ENCODE data around the gene ACVR2B. TPM values are rescaled to one million over a fixed set of nuclear protein-coding genes. Genes with fewer than 3 reads are reported as not detected.

ACVR2B gene
- total RNA-seq, 1 donor from 2014 or later, result 8.0 TPM

DNA sequence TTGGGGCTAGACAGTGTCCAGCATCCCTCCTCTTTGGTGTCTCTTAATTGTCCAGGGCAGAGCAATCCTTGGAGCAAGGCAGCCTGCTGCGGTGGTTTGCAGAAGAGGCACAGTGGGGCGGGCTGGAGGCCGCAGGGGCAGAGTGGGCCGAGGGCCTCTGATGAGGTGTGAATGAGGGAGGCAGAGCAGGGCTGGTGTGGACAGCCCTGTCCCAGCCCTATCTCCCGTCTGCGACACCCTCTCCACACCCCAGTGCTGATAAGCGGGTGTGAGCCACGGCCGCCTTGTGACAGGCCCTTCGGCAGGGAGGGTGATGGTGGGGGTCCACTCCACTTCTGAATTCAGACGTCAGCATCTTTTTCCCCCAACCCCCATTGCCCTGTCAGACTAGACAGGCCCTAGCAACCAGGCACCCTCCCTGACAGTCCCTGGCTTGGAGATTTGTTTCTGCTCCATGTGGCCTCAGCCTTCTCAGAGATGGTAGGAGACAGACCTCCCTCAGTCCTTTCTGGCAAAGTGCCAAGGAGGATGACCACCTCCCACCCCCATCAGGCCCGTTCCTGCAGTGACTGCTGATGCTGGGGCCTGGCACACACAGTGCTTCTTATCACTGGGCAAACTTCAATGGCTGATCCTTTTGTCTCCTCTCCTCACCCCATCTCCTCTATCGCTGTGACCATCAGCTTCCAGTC lies 79.7 kb downstream of the ACVR2B start:
- no peak overlapping the region for H3K4me3 ChIP-seq (ENCODE audit: low read depth, low read length)
- TF ChIP-seq, protein P1, sequence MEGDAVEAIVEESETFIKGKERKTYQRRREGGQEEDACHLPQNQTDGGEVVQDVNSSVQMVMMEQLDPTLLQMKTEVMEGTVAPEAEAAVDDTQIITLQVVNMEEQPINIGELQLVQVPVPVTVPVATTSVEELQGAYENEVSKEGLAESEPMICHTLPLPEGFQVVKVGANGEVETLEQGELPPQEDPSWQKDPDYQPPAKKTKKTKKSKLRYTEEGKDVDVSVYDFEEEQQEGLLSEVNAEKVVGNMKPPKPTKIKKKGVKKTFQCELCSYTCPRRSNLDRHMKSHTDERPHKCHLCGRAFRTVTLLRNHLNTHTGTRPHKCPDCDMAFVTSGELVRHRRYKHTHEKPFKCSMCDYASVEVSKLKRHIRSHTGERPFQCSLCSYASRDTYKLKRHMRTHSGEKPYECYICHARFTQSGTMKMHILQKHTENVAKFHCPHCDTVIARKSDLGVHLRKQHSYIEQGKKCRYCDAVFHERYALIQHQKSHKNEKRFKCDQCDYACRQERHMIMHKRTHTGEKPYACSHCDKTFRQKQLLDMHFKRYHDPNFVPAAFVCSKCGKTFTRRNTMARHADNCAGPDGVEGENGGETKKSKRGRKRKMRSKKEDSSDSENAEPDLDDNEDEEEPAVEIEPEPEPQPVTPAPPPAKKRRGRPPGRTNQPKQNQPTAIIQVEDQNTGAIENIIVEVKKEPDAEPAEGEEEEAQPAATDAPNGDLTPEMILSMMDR (conservative IDR thresholded peaks at IDR 0.05; ENCODE audit: low read depth, low read length), result no peak
- DNase-seq (ENCODE audit: low read depth), result no peak

DNA sequence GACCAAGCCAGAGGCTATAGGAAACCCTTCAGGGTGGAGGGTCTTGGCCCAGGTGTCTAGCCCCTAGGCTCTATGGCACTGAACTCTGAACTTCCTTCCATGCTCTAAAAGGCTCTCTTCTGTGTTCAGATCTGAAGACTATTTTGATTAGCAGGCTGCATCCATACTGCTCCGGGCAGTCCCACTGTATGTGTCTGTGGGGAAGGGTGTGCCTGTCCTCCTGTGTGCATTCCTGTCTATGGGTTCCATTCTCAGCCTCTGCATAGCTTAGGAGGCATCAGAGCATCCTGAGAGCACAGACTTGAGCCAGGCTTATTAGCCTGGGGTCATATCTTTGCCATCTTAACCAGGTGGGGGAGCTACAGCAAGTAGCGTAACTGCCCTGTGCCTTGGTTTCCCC lies 80.5 kb downstream of the ACVR2B start:
- TF ChIP-seq, protein P1 (conservative IDR thresholded peaks at IDR 0.05; ENCODE audit: low read depth, low read length), result no peak
- no peak for DNase-seq (ENCODE audit: low read depth)
- H3K4me3 ChIP-seq (ENCODE audit: low read depth, low read length), result no peak overlapping the region

DNA sequence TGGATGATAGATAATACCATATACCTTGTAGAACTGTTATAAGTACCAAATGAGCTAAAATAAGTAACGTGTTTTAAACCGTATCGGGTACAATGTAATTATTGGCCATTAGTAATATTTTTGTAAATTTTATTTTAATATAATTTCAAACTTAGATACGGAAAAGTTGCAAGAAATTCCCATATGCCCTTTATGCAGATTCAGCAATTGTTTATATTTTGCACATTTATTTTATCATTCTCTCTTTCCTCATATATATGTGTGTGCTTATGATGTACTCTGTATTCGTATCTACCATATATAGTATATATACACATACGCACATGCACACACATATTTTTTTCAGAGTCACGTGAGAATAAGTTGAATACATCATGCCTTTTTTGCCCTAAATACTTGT lies 80.9 kb downstream of the ACVR2B start:
- DNase-seq (ENCODE audit: low read depth), result no peak
- no peak overlapping the region for H3K4me3 ChIP-seq (ENCODE audit: low read depth, low read length)
- TF ChIP-seq, protein P1 (conservative IDR thresholded peaks at IDR 0.05; ENCODE audit: low read depth, low read length), result no peak

DNA sequence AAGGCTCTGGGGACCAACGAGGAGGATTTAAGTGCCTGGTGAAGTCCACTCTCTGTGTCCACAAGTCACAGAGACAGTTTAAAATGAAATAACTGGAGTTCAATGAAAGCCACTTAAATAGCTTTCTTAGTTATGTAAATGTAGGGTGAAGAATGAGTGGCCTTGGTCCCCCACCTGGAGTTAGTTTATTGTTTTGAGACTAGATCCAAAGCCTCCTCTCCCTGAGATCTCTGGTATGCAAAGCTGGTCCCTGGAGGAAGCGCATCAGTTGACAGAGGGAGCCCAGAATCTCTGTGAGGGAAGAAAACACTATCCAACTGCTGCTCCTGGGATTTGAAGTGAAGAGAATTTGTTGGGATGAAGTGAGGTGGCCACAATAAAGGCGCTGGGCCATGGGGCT lies 83.0 kb downstream of the ACVR2B start:
- DNase-seq (ENCODE audit: low read depth), result no peak
- TF ChIP-seq, protein P1 (conservative IDR thresholded peaks at IDR 0.05; ENCODE audit: low read depth, low read length), result no peak
- no peak overlapping the region for H3K4me3 ChIP-seq (ENCODE audit: low read depth, low read length)

DNA sequence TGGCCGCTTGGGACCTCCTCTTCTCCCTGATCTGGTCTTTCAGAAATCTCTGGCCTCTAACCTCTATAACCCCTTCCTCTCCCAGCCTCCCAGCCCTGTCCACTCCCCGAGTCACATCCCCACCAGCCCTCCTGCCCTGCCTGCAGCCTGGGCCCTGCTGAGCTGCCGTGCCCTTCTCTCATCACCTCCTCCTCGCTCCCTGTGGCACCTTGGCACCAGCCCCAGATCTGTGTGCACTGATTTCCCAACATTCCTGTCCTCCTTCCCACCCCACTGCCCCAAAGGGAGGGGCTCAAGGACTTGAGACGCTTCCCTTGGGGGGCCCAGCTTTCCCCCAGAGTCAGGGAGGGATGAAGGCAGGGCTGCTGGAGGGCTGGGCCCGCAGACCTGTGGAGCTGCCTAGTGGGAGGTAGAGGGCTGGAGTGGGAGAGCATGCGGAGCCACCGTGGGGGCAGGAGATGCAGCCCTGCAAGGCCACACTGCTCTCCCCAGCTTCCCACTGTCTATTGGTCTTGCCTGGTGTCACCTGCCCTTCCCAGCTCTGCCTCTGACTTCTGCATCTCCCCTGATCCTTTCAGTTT lies 85.2 kb downstream of the ACVR2B start:
- DNase-seq (ENCODE audit: low read depth), result no peak
- no peak overlapping the region for H3K4me3 ChIP-seq (ENCODE audit: low read depth, low read length)
- TF ChIP-seq, protein P1 (conservative IDR thresholded peaks at IDR 0.05; ENCODE audit: low read depth, low read length), result no peak

DNA sequence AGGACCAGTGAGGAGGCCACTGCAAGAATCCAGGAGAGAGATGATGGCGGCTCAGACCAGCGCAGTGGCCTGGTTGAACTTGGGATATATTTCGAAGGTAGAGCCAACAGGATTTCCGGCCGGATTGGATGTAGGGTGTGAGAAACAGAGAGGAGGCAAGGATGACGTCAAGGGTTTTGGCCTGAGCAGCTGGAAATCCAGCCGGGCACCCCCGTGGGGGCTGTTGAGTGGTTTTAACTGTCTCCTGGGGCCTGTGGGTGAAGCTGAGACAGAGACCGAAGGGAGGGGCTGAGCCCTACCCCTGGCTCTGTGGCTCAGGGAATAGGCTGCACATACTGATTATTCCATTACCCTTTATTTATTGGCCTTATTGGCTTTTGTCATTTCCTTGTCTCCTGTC lies 88.1 kb downstream of the ACVR2B start:
- DNase-seq (ENCODE audit: low read depth), result no peak
- H3K4me3 ChIP-seq (ENCODE audit: low read depth, low read length), result no peak overlapping the region
- TF ChIP-seq, protein P1 (conservative IDR thresholded peaks at IDR 0.05; ENCODE audit: low read depth, low read length), result no peak

Other genes starting within 250 kb of the ACVR2B start
- not detected in 2 replicates for gene SLC22A13, start 188.1 kb upstream of the ACVR2B start, total RNA-seq
- gene SLC22A14, start 171.6 kb upstream of the ACVR2B start, total RNA-seq, result not detected in 2 replicates
- 2.5 and 7.8 TPM in 2 replicates for gene XYLB, start 107.1 kb upstream of the ACVR2B start, total RNA-seq
- gene EXOG, start 42.5 kb downstream of the ACVR2B start, total RNA-seq, result 1.8 and 8.3 TPM in 2 replicates
- 1.3 and 1.7 TPM in 2 replicates for gene SCN5A, start 195.8 kb downstream of the ACVR2B start, total RNA-seq

Measured in epithelial cell of proximal tubule (primary cell).